Anterior cingulate cortex (tissue), 58 donors: Measurements from ENCODE around the gene RSPRY1.
A peak's percentile ranks its signal among the peaks of the same experiment; 100 is the strongest.
"Not testable (repeated sequence)": the region's sequence is repeated elsewhere in the genome, so short reads cannot be mapped to it uniquely, and the experiment has no call there.

Experiments
- DNase-seq, 58 donors: peaks; one replicate each; lab custom pipeline; 2025; lab: John Stamatoyannopoulos, UW

Gene RSPRY1

GRCh38 chr16:57266531-57267260, 80.6 kb downstream of the RSPRY1 start:
- DNase-seq: no peak

- not testable (repeated sequence) for DNase-seq
Measured at GRCh38 chr16:57267343-57267742, 81.2 kb downstream of the RSPRY1 start.

- DNase-seq: peak in 1 of 58 donors; percentile 21
Measured at GRCh38 chr16:57268804-57269800, 83.0 kb downstream of the RSPRY1 start.

GRCh38 chr16:57270221-57271062, 84.3 kb downstream of the RSPRY1 start:
- peak in 53 of 58 donors; percentile 16 to 94 (median 77) for DNase-seq

GRCh38 chr16:57271063-57271345, 84.9 kb downstream of the RSPRY1 start:
- DNase-seq: no peak

GRCh38 chr16:57271867-57272495, 85.9 kb downstream of the RSPRY1 start:
- DNase-seq: no peak

GRCh38 chr16:57273359-57273758, 87.2 kb downstream of the RSPRY1 start:
- DNase-seq: no peak

- no peak for DNase-seq
Measured at GRCh38 chr16:57273826-57274225, 87.7 kb downstream of the RSPRY1 start.

- not testable (repeated sequence) for DNase-seq
Measured at GRCh38 chr16:57275946-57276345, 89.8 kb downstream of the RSPRY1 start.

GRCh38 chr16:57276596-57276995, 90.5 kb downstream of the RSPRY1 start:
- peak in 3 of 58 donors; percentile 23 to 37 (median 25) for DNase-seq

- DNase-seq: no peak
Measured at GRCh38 chr16:57277586-57277985, 91.5 kb downstream of the RSPRY1 start.

GRCh38 chr16:57278494-57278893, 92.4 kb downstream of the RSPRY1 start:
- peak in 20 of 58 donors; percentile 22 to 71 (median 33) for DNase-seq

GRCh38 chr16:57279780-57280638, 93.9 kb downstream of the RSPRY1 start:
- DNase-seq: no peak

- no peak for DNase-seq
Measured at GRCh38 chr16:57281791-57282190, 95.7 kb downstream of the RSPRY1 start.

GRCh38 chr16:57282510-57283213, 96.5 kb downstream of the RSPRY1 start:
- DNase-seq: no peak

GRCh38 chr16:57283214-57283958, 97.3 kb downstream of the RSPRY1 start:
- DNase-seq: peak in 6 of 58 donors; percentile 28 to 45 (median 41)

- DNase-seq: no peak
Measured at GRCh38 chr16:57283959-57284208, 97.8 kb downstream of the RSPRY1 start.
